ENCODE measurements around the gene SLC25A17. TPM values are rescaled to one million over a fixed set of nuclear protein-coding genes. Genes with fewer than 3 reads are reported as not detected.
"Not testable (repeated sequence)": the region's sequence is repeated elsewhere in the genome, so short reads cannot be mapped to it uniquely, and the experiment has no call there.

Gene SLC25A17
- total RNA-seq, 1 experiment from 2014 or later, result 34.4 TPM

GRCh38 chr22:40819599-40820140 is 524 bp upstream of the SLC25A17 start:
- DNase-seq (ENCODE audit: low read depth), result no peak

GRCh38 chr22:40818192-40818746 is 877 bp downstream of the SLC25A17 start:
- DNase-seq (ENCODE audit: low read depth), result no peak

DNA sequence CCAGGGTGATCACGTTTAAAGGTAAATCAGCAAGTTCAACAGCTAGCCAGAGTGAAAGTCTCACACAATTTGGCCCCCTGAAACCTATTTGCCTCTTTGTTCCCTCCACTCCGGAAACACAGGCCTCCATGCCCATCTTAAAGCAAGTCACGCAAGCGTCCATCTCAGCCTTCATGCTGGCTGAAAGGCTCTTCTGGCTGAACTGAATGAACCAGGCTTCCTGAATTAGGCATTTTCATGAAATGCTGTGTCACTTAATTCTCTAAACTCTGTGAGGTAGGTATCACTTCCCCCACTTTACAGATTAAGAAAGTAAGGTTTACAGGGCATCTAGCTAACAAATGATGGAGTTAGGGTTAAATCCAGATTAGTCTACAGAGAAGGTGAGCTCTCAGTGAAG is 1.4 kb downstream of the SLC25A17 start:
- no peak for DNase-seq (ENCODE audit: low read depth)

DNA sequence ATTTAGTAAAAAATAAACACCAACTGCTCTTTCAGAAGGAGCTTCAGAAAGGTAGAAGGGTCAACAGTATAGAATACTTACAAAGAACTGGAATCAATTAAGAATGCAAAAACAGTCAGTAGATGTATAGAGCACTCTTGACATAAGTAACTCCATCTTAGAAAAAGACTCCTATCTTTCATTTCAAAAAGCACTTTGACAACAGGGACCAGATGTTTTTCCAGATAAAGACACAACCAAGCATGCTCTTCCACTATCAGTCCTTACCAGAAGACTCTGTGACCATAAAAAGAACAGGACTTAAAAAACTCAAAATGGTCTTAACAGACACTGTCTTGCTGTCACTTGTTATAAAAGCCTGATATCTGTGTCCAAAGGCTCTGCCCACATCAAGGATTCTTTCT is 5.2 kb downstream of the SLC25A17 start:
- no peak for DNase-seq (ENCODE audit: low read depth)

DNA sequence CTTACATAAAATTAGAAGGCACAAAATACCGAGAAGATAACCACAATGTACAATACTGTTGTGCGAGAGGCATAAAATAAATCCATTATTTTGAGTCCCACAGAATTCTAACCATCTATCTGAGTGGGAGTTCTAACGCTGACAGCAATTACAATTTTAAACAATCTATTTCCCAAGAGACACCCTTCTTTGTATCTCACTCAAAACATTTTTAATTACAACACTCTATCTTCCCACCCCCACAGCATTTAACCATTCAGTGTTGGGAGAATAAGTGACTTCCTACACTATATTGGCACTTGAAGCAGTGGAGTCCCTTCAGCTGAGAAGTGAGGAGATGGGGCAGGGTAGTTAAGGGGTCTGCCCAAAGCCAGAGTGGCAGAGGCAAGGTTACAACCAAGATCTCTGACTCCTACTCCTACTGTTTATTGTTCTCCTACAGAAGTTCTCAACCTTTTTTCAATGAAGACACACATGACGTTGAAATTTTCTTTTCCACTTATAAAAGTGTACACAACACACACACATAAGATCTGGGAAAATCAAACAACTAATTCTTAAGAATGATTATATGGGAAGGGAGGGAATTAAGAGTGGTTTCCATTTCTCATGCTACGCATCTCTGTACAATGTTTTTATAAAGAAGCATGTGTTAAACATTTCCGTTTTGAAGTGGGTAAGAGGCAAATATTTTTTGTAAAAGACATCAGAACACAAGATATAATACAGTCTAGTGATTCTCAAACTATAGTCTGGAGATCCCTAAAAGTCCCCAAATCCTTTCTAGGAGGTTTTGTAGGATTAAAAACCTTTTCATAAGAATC is 10.9 kb downstream of the SLC25A17 start:
- DNase-seq (ENCODE audit: low read depth), result no peak

DNA sequence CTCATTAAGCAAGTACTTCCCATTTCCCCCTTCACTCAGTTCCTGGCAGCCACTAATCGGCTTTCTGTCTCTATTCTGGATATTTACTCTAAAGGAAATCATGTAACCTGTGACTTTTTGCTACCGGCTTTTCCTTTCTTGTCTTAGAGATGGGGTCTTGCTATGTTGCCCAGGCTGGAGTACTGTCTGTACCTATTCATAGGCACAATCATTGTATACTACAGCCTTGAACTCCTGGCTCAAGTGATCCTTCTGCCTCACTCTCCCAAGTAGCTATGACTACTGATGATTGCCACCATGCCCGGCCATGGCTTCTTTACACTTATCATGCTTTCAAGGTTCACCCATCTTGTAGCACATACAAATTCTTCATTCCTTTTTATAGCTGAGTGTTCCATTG is 12.4 kb downstream of the SLC25A17 start:
- DNase-seq (ENCODE audit: low read depth), result no peak

DNA sequence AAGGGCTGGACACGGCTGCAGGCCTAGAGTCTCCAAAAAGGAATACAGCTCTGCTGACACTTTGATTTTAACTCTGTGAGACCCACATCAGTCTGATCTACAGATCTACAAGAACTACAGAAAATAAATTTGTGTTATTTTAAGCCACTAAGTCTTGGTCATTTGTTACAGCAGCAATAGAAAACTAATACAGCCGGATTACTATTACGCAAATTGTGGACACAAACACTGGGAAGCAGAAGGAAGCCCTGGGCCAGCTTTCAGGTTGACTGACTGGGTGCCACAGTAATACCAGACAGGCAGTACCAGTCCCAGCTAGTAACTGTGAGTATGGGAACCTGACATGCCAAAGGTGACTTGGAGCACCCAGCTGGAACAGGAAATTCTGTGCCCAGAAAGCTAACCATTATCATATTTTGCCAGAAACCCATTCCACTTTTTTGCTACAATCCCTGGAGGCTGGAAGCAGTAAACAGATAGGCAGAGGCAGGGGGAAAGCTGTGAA is 13.4 kb downstream of the SLC25A17 start:
- no peak for DNase-seq (ENCODE audit: low read depth)

DNA sequence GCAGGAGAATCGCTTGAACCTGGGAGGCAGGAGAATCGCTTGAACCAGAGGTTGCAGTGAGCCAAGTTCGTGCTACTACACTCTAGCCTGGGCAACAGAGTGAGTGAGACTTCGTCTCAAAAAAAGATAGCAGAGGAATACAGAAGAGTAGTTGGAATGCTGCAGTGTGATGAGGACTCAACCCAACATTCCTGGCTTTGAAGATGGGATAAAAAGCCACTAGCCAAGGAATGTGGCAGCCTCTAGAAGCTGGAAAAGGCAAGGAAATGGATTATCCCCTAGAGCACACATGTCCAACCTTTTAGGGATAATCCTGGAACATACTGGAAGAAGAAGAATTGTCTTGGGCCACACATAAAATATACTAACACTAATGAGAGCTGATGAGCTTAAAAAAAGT is 13.9 kb downstream of the SLC25A17 start:
- DNase-seq (ENCODE audit: low read depth), result no peak

DNA sequence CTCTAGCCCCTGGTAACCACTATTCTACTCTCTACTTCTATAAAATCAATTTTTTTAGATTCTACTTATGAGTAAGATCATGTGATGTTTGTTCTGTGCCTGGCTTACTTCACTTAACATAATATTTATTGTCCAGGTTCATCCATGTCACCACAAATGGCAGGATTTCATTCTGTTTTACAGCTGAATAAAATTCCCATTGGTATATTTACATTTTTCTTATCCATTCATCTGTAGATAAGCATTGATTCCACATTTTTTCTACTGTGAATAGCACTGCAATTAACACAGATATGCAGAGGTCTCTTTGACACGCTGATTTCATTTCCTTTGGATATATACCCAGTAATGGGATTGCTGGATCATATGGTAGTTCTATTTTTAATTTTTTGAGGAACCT is 15.8 kb downstream of the SLC25A17 start:
- no peak for DNase-seq (ENCODE audit: low read depth)

- no peak for DNase-seq (ENCODE audit: low read depth)
Measured at GRCh38 chr22:40799008-40799407, 20.1 kb downstream of the SLC25A17 start.

DNA sequence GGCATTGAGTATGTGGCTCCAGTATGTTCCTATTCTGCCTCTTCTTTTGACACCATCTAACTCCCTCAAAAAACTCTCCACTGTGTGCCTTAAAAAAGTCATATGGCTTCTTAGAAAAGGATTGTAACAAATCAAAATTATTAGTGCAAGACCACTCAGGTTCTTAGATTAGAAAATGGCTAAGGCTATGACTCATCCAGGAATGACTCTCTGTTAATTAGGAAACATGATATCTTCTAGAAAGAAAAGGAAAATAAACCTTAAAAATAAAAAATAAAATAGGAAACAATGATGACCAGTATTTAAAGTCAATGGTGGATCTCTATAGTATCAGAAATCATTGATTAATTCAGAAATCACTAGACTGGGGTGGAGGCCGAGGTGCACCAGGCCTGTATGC is 21.7 kb downstream of the SLC25A17 start:
- DNase-seq (ENCODE audit: low read depth), result no peak

GRCh38 chr22:40792451-40792850 is 26.7 kb downstream of the SLC25A17 start:
- DNase-seq (ENCODE audit: low read depth), result no peak

GRCh38 chr22:40791241-40791640 is 27.9 kb downstream of the SLC25A17 start:
- DNase-seq (ENCODE audit: low read depth), result peak; percentile 21

GRCh38 chr22:40789131-40789530 is 30.0 kb downstream of the SLC25A17 start:
- no peak for DNase-seq (ENCODE audit: low read depth)

- DNase-seq (ENCODE audit: low read depth), result no peak
Measured at GRCh38 chr22:40782521-40782920, 36.6 kb downstream of the SLC25A17 start.

DNA sequence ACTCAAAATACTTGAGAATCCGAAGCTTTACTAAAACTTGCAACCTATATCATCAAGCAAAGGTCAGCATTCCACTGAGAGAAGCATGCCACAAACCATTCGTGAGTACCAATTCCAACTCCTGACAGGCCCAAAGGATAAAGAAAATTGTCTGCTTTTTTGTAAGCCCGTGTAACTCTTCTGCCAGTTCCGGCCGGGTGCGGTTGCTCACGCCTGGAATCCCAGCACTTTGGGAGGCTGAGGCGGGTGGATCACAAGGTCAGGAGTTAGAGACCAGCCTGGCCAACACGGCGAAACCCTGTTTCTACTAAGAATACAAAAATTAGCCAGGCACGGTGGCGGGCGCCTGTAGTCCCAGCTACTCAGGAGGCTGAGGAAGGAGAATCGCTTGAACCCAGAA is 37.4 kb downstream of the SLC25A17 start:
- DNase-seq (ENCODE audit: low read depth), result not testable (repeated sequence)

DNA sequence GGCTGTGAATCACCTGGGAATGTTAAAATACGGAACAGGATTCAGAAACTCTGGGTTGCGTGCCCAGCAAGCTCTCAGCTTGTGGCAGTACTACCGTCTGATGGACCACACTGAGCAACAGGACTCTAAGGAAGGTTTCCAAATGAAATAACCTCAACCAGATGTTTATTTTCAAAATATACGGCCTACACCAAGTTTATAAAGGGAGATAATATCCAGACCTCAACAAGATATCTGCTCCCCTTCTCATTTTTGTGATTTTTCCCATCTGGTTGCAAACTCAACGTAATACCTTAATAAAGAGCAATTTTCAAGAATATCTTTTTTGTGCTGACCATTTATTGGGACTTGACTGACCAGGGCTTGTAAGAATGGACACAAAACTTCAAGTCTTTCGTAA is 49.4 kb downstream of the SLC25A17 start:
- DNase-seq (ENCODE audit: low read depth), result no peak

DNA sequence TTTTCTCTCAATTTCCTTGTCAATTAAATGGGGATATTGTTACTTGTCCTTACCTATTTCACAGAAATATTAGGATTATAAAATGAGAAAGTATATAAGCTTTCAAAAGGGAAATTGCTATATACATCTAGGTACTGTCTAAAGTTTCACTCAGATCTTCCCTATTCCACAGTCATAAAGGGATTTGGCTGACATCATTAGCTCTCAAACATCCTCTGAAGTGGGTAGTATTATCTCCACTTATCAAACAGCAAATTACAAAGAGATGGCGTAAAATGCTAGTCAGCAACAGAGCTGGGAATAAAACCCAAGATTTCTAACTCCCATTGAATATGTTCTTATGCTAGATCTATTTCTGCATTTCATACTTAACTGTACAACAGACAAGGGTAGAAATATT is 50.9 kb downstream of the SLC25A17 start:
- no peak for DNase-seq (ENCODE audit: low read depth)

GRCh38 chr22:40766956-40767355 is 52.2 kb downstream of the SLC25A17 start:
- no peak for DNase-seq (ENCODE audit: low read depth)

DNA sequence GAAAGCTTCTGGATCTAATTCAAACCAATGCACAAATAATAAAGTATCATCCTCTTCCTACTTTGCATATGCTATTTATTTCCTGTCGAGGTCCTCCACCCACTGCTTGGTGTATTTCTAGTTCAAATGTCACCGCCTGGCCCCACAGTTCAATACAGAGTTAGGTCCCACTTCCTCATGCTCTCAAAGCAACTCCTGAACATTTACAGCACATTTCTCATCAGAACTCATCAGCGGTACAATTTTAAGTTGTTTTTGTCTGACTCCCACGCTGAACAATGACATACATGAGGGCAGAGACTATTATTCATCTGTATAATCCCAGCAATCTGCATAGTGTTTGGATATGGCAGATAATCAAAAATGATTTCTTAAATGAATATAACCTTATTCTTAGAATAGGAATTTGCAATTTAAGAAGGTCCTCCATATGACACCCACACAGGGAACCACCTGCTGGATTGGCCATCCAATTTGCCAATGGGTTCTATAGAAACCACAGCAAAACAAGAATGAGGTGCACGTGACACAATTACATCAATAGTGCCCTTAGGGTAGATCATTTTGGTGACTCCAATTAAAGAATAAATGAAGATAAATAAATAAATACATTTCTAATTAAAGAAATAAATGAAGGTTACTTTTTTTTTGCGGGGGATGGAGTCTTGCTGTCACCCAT is 54.2 kb downstream of the SLC25A17 start:
- DNase-seq (ENCODE audit: low read depth), result no peak

DNA sequence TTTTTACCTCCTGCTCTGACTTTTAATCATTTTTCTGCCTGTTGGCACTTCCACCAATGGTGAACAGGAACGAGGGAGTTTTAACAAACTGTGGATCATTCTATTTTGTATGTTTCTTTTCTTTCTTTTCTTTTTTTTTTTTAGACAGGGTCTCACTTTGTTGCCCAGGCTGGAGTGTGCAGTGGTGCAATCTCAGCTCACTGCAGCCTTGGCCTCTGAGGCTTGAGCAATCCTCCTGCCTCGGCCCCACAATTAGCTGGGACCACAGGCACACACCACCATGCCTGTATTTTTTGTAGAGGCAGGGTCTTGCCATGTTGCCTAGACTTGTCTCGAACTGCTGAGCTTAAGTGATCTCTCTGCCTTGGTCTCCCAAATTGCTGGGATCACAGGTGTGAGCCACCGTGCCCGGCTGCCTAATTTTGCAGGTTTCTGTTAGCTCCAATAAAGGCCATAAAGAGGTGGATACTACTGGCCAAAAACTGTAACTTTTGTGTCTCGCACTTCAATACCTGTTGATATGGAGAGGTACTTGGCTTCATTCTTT is 59.8 kb downstream of the SLC25A17 start:
- DNase-seq (ENCODE audit: low read depth), result no peak

GRCh38 chr22:40758851-40759250 is 60.3 kb downstream of the SLC25A17 start:
- not testable (repeated sequence) for DNase-seq (ENCODE audit: low read depth)

Measured in HT1080 (cell line).